ENCODE data around the gene TNNI3K.

GRCh38 chr1:74419611-74420010, 184.4 kb downstream of the TNNI3K start:
- TF ChIP-seq CTCF (IDR thresholded peaks at IDR 0.05) = no peak
- TF ChIP-seq POLR2A (IDR thresholded peaks at IDR 0.05) = no peak
- TF ChIP-seq POLR2AphosphoS5 (IDR thresholded peaks at IDR 0.05) = no peak
- no peak for TF ChIP-seq EP300 (IDR thresholded peaks at IDR 0.05)
